ENCODE results near the gene PLTP.

DNA sequence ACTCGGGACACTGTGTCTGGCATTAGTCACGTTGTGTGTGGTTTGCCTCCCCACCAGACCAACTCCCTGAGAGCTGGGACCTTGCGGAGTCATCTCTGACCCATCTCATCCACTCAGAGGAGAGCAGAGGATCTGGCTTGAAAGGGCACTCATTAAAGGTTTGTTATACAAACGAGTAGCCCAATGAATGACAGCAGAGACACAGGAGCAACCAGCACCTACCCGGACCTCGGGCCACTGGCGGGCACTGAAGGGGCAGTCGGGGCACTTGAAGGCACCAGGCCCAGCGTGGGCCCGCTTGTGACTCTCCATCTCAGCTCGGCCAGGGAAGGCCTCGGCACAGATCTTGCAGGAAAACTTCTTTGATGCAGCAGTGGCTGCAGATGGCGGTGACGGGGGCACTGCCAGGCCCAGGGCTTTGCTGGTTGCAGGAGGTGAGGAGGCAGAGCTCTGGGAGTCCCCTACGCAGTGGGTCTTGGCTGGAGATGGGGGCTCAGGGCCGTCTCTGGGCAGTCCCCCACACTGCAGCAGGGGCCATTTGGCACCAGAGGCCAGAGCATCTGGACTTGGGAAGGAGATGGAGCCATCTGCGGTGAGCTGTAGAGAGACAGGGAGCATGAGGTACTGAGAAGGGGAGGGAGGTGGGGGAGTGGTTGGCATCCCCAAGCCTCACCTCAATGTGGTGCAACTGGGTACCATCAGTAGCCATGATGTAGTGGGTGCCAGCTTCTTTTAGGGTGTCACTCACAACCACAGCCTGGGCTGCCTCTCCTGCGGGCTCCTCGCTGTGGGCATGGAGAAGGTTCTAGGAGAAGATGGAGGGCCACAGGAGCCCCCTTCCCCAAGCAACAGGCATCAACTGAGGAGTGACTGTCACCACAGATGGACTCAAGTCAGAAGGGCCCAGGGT lies 40.2 kb upstream of the PLTP start:
- TF ChIP-seq, protein P1, sequence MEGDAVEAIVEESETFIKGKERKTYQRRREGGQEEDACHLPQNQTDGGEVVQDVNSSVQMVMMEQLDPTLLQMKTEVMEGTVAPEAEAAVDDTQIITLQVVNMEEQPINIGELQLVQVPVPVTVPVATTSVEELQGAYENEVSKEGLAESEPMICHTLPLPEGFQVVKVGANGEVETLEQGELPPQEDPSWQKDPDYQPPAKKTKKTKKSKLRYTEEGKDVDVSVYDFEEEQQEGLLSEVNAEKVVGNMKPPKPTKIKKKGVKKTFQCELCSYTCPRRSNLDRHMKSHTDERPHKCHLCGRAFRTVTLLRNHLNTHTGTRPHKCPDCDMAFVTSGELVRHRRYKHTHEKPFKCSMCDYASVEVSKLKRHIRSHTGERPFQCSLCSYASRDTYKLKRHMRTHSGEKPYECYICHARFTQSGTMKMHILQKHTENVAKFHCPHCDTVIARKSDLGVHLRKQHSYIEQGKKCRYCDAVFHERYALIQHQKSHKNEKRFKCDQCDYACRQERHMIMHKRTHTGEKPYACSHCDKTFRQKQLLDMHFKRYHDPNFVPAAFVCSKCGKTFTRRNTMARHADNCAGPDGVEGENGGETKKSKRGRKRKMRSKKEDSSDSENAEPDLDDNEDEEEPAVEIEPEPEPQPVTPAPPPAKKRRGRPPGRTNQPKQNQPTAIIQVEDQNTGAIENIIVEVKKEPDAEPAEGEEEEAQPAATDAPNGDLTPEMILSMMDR (IDR thresholded peaks at IDR 0.05), result no peak
- TF ChIP-seq SIN3A (IDR thresholded peaks at IDR 0.05; ENCODE audit: borderline replicate concordance, insufficient read depth, low read depth, low read length) (no peak), POLR2AphosphoS5 (IDR thresholded peaks at IDR 0.05; ENCODE audit: low read depth, low read length) (no peak)

Data from Panc1 (cell line).